K562 (cell line): ENCODE measurements around the gene PODNL1. TPM values are rescaled to one million over a fixed set of nuclear protein-coding genes. Genes with fewer than 3 reads are reported as not detected.
"Not testable (repeated sequence)": the region's sequence is repeated elsewhere in the genome, so short reads cannot be mapped to it uniquely, and the experiment has no call there.

Source experiments
- ATAC-seq: fragments of 200-7000 bp; cut with Tn5 transposase; 3 replicates; pipeline ENCODE4 v1.9.1; 2020; ENCODE audit warnings: moderate library complexity
- BruUV-seq: library from RNA; stranded (reverse); fragments of 400-500 nt; replicated peaks from 2 replicates; lab custom pipeline; 2021; lab: Mats Ljungman, UMichigan
- CTCF ChIA-PET: fragments of 300-600 bp; formaldehyde crosslinking; extraction: SDS; loops from one replicate; lab custom pipeline; 2021; ENCODE audit warnings: low intra/inter-chr PET ratio; lab: Yijun Ruan, JAX
- POLR2A ChIA-PET: fragments of 300-600, 350-650 bp; sonication (Branson Sonifier 250); formaldehyde crosslinking; extraction: SDS; loops from one replicate; lab custom pipeline; 2021; ENCODE audit warnings: antibody characterized with exemption, inconsistent platforms; lab: Yijun Ruan, JAX
- DNase-seq, 4 experiments: peaks; one replicate each; pipeline versions ENCODE4 v3.0.0 to v3.0.0-alpha.2; 2011 to 2018; ENCODE audit warnings: low spot score in 3 of 4, mixed read lengths in 3 of 4; ENCODE audit errors: extremely low read depth in 1 of 4
- FAIRE-seq: peaks from 2 replicates; lab custom pipeline; 2011; peaks lifted over from hg19 to GRCh38; lab: Jason Lieb, UNC
- H2AFZ ChIP-seq: 2 replicates; pipeline ENCODE4 v1.6.0; 2011; ENCODE audit warnings: low read depth, low read length, control low read depth, inconsistent platforms
- H3K27ac ChIP-seq: fragments of 200-600 bp; 3 replicates; pipeline ENCODE4 v1.8.0; 2011; ENCODE audit warnings: low read depth, mild to moderate bottlenecking, control low read depth, inconsistent platforms, low read length, moderate library complexity, mixed read lengths; ENCODE audit errors: extremely low read depth
- H3K27me3 ChIP-seq, 2 experiments: fragments of 300-600 bp in 1 of 2; 2 replicates in 1 of 2; 3 replicates in 1 of 2; pipeline versions ENCODE4 v1.6.0 to v1.8.0; 2011; ENCODE audit warnings: inconsistent platforms in 2 of 2, low read length in 2 of 2, mild to moderate bottlenecking in 1 of 2, mixed read lengths in 1 of 2, moderate library complexity in 1 of 2; ENCODE audit not compliant: control insufficient read depth in 2 of 2, insufficient read depth in 2 of 2
- H3K36me3 ChIP-seq: fragments of 300-600 bp; 3 replicates; pipeline ENCODE4 v1.8.0; 2011; ENCODE audit warnings: mild to moderate bottlenecking, low read length, inconsistent platforms; ENCODE audit not compliant: control insufficient read depth, insufficient read depth
- H3K4me1 ChIP-seq, 2 experiments: fragments of 200-600 bp in 1 of 2; replicated peaks in 1 of 2; 2 replicates in 1 of 2; 3 replicates in 1 of 2; pipeline versions ENCODE4 v1.5.1 to v1.8.0; 2011; ENCODE audit warnings: inconsistent platforms in 2 of 2, low read length in 2 of 2, mild to moderate bottlenecking in 1 of 2, mixed read lengths in 1 of 2, moderate library complexity in 1 of 2; ENCODE audit not compliant: control insufficient read depth in 2 of 2, insufficient read depth in 2 of 2
- H3K4me2 ChIP-seq: 2 replicates; pipeline ENCODE4 v1.6.1; 2011; ENCODE audit warnings: low read length, control low read depth, inconsistent platforms, mixed read lengths; ENCODE audit not compliant: insufficient read depth
- H3K4me3 ChIP-seq: fragments of 200-600 bp; sonication (generic), shearing (Covaris generic); 2 replicates; pipeline ENCODE4 v1.5.1; 2016; ENCODE audit warnings: control low read depth, inconsistent platforms
- H3K79me2 ChIP-seq: fragments of 200-600 bp; 3 replicates; pipeline ENCODE4 v1.8.0; 2011; ENCODE audit warnings: low read length, inconsistent platforms; ENCODE audit not compliant: control insufficient read depth, insufficient read depth
- H3K9ac ChIP-seq, 2 experiments: 2 replicates each; pipeline versions ENCODE4 v1.6.0 to v1.6.1; 2011; ENCODE audit warnings: low read depth in 2 of 2, low read length in 2 of 2, control low read depth in 1 of 2, inconsistent platforms in 1 of 2, mild to moderate bottlenecking in 1 of 2, mixed read lengths in 1 of 2; ENCODE audit not compliant: insufficient read depth in 1 of 2
- H3K9me1 ChIP-seq: one replicate; pipeline ENCODE4 v1.6.0; 2011; ENCODE audit warnings: inconsistent platforms, mild to moderate bottlenecking, low read length, moderate library complexity; ENCODE audit not compliant: control insufficient read depth, insufficient read depth
- H3K9me3 ChIP-seq: replicated peaks from 2 replicates; pipeline ENCODE4 v1.5.1; 2011; ENCODE audit warnings: low read depth, low read length, inconsistent platforms; ENCODE audit not compliant: control insufficient read depth, insufficient read depth
- H4K20me1 ChIP-seq: replicated peaks from 2 replicates; pipeline ENCODE4 v1.6.1; 2011; ENCODE audit warnings: low read length, inconsistent platforms, mixed read lengths; ENCODE audit not compliant: control insufficient read depth, insufficient read depth
- FOXK2 ChIP-seq, 2 experiments: fragments of 450-650 bp; IDR thresholded peaks in 1 of 2; conservative IDR thresholded peaks in 1 of 2; 2 replicates each; pipeline ENCODE4 v1.6.1; 2016; ENCODE audit warnings: low read depth in 2 of 2, mild to moderate bottlenecking in 1 of 2
- HMGN3 ChIP-seq: IDR thresholded peaks from 2 replicates; pipeline ENCODE4 v1.6.1; 2011; ENCODE audit warnings: borderline replicate concordance, low read depth, mild to moderate bottlenecking, mixed read lengths, low read length; ENCODE audit not compliant: insufficient read length; ENCODE audit errors: extremely low read depth
- SIX5 ChIP-seq, 2 experiments: IDR thresholded peaks; 2 replicates each; pipeline ENCODE4 v1.6.1; 2011; ENCODE audit warnings: low read length in 2 of 2, borderline replicate concordance in 1 of 2, low read depth in 1 of 2, mild to moderate bottlenecking in 1 of 2, moderate library complexity in 1 of 2; ENCODE audit not compliant: insufficient read depth in 1 of 2
- SREBF1 ChIP-seq: fragments of 150-350 bp; IDR thresholded peaks from 2 replicates; pipeline ENCODE4 v1.6.1; 2014; ENCODE audit warnings: antibody characterized with exemption, low read depth, low read length, borderline replicate concordance
- TEAD1 ChIP-seq, 2 experiments: fragments of 450-650 bp in 1 of 2; sonication (generic) in 1 of 2; formaldehyde crosslinking; IDR thresholded peaks; 2 replicates each; pipeline versions ENCODE4 v1.4.0 to v1.8.0; 2020 to 2022; ENCODE audit warnings: mild to moderate bottlenecking in 2 of 2, missing genetic modification reagents in 1 of 2
- WGBS: fragments of 100-300 bp; shearing (Covaris generic); methylation state at CpG from one replicate; pipeline ENCODE4 v1.1.6; 2016; ENCODE audit warnings: low coverage, mixed read lengths; ENCODE audit not compliant: insufficient coverage; ENCODE audit errors: missing lambda C conversion rate; 5-methylcytosine and 5-hydroxymethylcytosine counted together
- in situ Hi-C: fragments of 300-500 bp; cut with MboI; formaldehyde crosslinking; loops from 4 replicates; pipeline ENCODE4 v1.15.0; 2018; ENCODE audit warnings: inconsistent platforms, mixed read lengths
- intact Hi-C: fragments of 100-400 bp; cut with micrococcal nuclease; formaldehyde crosslinking; loops from 2 replicates; pipeline ENCODE4 v1.14.2; 2022
- polyA plus RNA-seq, 8 experiments: library from polyadenylated mRNA; depleted of rRNA in 4 of 8; stranded (reverse) in 5 of 8; unstranded in 3 of 8; fragments of >200 nt; fragmentation: Nextera tagmentation in 2 of 8; fragmentation: Illumina TruSeq in 1 of 8; extraction: Ambion mirVana in 2 of 8; extraction: Trizol in 1 of 8; gene quantifications; 2 replicates each; pipeline versions ENCODE4 v1.2.1 to v1.2.3, GENCODE V29; 2011 to 2014; ENCODE audit warnings: inconsistent platforms in 1 of 8, missing spikeins in 1 of 8
- total RNA-seq, 7 experiments: library from RNA; depleted of rRNA in 6 of 7; stranded (reverse); fragments of >200 nt in 6 of 7; fragmentation: Illumina TruSeq in 2 of 7; extraction: Trizol in 2 of 7; gene quantifications; 2 replicates each; pipeline versions ENCODE4 v1.2.1 to v1.2.3, GENCODE V29; 2011 to 2021; ENCODE audit warnings: low replicate concordance in 1 of 7

Gene PODNL1
- total and polyA plus RNA-seq, 9 of the 15 experiments (the other 6 are each of a cell fraction or from before 2014, with no cell fraction given), result 0.18 to 0.47 (median 0.23) TPM; not detected in 3

GRCh38 chr19:13972368-13973155, 34.3 kb upstream of the PODNL1 start (continued):
- TF ChIP-seq HMGN3 (no peak), SREBF1 (no peak), TEAD1 (CRISPR knock-in tag; IDR thresholded peaks at IDR 0.05) (no peak), SIX5 (IDR thresholded peaks at IDR 0.05; ENCODE audit: borderline replicate concordance in 1 of 2, insufficient read depth in 1 of 2, low read depth in 1 of 2, low read length in 2 of 2) (no peak), FOXK2 (conservative IDR thresholded peaks at IDR 0.05 in 1 of 2, IDR thresholded peaks at IDR 0.05 in 1 of 2; ENCODE audit: low read depth in 2 of 2) (no peak)

- WGBS, result 88% methylated on average over 12 of the region's 15 CpGs
- DNase-seq, H3K9me3 ChIP-seq, H2AFZ ChIP-seq, H3K27me3 ChIP-seq, H4K20me1 ChIP-seq, H3K4me2 ChIP-seq, FAIRE-seq, H3K4me3 ChIP-seq, H3K27ac ChIP-seq, POLR2A ChIA-PET, H3K9ac ChIP-seq, in situ Hi-C loops, H3K79me2 ChIP-seq, BruUV-seq, ATAC-seq, H3K4me1 ChIP-seq, CTCF ChIA-PET, H3K9me1 ChIP-seq, intact Hi-C loops: not testable (repeated sequence)
- peaks cover 66% of the 10 kb centered on the region for H3K36me3 ChIP-seq
Measured at GRCh38 chr19:13971868-13972267, 33.7 kb upstream of the PODNL1 start.
